HG03432 (cell line): ENCODE measurements around the gene STAC.
"Not testable (repeated sequence)": the region's sequence is repeated elsewhere in the genome, so short reads cannot be mapped to it uniquely, and the experiment has no call there.

Experiments used
- ATAC-seq: cut with Tn5 transposase; IDR thresholded peaks from one replicate; pipeline ENCODE4 v1.9.1; 2021; ENCODE audit warnings: mild to moderate bottlenecking, moderate library complexity; ENCODE audit not compliant: unreplicated experiment

The STAC gene

DNA sequence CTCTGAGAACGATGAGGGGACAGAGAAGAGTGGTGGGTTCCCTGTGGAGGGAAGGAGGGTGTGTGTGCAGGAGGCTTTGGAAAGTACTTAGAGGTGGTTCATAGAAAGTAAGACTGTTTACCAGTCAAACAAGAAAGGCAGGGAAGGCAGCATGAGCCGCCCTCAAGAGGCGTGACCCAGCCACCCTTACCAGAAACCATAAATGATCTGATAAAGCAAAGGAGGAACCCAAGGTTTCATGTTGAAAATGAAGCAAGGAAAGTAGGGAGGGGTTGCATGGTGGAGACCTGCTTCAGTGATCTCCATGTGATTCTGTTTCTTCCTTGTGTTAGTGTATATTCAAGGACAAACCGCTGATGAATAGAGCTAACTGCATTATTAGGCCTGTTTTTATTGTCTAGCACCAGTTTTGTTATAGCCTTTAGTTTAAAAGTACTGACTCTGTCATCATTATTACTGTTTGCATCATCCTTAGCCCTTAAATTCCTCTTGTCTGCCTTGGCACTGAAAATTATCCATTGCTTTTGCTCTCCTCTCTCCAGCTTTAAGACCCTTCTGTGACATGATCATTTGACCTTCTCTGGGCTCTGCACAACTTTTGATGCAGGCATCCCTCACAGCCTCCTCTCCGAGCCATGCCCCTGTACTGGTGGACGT, 96.1 kb downstream of the STAC start:
- no peak for ATAC-seq

- ATAC-seq: no peak
Observed at GRCh38 chr3:36477655-36478054, 97.4 kb downstream of the STAC start.

DNA sequence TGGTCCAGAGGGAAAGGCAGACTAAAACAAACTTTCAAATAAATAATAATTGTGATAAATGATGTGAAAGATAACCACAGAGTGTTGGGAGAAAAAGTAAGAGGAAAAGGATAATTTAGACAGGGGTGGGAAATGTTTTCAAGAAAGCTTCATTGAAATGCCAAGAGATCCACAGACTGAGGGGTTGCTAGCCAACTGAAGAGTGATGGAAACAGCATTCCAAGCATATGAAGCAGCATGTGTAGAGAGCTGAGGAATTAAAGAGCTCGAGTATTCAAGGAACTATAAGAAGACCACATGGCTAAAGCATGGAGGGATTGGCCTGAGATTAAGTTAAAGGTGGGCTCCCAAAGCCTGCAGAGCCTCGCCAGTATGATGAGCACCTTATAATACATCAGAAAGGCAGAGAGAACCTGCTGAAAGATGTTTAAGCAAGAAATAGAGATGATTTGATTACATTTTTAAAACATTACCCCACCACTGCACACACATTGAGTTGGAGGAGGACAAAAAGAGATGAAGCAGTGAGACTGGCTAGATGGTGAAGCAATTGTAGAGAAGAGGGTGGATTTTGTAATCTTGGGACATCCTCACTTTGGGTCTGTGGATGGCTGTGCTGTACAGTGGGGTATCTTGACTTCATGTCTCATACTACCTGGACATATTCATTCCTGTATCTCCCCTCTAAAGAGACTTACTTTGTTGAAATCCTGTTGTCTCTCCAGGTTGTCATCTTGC, 100.8 kb downstream of the STAC start:
- ATAC-seq: no peak

GRCh38 chr3:36482256-36482655, 102.0 kb downstream of the STAC start:
- ATAC-seq: no peak

DNA sequence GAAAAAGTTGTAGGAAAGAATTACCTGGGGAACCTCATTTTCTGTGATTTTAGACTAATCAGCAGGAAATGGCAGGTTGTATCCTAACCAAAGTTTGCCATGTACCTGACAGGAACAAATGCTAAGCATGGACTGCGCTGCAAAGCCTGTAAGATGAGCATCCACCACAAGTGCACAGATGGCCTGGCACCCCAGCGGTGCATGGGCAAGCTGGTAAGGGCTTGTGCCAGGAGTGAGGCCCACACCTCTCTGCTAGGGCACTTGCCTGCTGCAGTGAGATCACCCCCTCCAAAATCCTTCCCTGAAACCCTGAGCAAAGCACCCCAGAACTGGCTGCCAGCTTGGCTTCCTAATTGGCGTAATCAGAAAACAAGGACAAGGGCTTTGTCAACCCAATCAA, 102.6 kb downstream of the STAC start:
- ATAC-seq: no peak

DNA sequence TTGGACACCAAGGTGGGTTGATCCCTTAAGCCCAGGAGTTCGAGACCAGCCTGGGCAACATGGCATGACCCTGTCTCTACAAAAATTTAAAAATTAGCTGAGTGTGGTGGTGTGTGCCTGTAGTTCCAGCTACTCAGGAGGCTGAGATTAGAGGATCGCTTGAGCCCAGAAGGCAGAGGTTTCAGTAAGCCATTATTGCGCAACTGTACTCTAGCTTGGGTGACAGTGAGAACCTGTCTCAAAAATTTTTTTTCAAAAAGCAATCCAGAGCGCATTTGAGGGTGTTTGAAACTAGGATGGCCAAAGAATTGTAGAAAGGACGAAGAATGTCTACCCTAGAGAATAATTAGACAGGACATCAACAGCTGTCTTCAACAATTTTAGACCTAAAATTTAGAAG, 103.4 kb downstream of the STAC start:
- no peak for ATAC-seq

GRCh38 chr3:36484386-36484785, 104.1 kb downstream of the STAC start:
- no peak for ATAC-seq

GRCh38 chr3:36486009-36486795, 105.9 kb downstream of the STAC start:
- no peak for ATAC-seq

GRCh38 chr3:36487616-36488015, 107.3 kb downstream of the STAC start:
- ATAC-seq: no peak

DNA sequence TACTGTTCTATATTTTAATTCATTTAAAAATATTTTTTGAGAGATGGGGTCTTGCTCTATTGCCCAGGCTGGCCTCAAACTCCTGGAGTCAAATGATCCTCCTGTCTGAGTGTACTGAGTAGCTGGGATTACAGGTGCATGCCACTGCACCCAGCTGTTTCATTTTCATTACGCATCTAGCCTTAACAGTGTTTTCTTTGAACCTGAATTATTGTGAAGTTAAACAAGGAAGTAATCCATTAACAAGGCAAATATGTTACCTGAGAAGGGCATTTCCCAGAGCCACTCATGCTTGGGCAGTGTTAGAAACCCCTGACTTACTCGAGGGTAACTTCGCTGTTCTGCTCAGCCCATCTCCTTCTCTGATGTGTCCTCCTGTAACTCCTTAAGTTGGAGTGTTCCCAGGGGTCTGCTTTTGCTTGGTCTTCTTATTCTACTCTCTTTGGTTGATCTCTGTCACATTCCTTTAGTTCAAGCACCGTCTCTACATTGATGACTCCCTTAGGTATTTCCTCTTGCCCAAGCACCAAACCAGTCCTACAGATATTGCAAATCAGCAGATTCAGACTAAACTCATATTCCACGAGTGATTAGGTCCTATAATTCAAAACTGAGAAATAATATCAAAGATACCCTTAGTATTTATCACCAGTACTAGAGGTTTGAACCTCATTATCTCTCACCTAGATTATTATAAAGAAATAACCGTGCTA, 107.9 kb downstream of the STAC start:
- no peak for ATAC-seq

DNA sequence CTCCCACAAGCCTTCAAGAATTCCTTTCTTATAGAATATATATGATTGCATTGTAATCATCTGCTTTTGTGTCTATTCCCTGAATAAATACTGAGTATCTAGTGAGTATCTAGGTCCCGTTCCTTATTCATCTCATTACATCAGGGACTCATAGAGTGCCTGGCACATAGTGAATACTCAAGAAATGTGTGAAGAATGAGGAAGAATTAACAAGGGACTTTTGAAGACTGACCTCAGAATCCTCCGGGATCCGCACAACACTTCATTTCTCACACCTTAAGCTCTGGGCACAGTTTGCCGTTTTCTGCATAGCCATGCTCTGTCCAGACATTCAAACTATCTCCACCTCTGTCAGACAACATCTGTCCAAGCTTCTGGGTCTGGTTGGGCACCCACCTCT, 108.8 kb downstream of the STAC start:
- ATAC-seq: no peak

GRCh38 chr3:36489679-36490425, 109.5 kb downstream of the STAC start:
- ATAC-seq: no peak

DNA sequence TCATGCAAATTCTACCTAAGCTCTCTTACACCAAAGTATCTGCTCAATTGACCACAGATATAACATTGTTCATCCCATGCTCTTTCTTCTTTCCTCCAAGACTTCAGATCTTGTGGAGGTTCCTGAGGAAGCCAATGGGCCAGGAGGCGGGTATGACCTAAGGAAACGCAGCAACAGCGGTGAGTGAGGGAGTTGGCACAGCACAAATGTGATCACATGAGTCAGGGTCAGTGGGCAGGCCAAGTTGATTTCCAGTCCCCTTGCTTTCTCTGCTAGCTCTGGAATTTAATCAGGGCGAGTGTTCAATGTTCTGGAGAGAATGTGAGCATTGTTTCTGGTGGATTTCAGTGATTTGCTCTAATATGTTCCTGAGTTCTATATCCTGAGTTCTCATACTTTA, 112.7 kb downstream of the STAC start:
- ATAC-seq: no peak

GRCh38 chr3:36494461-36495109, 114.3 kb downstream of the STAC start:
- no peak for ATAC-seq

GRCh38 chr3:36496684-36497633, 116.7 kb downstream of the STAC start:
- ATAC-seq: no peak

DNA sequence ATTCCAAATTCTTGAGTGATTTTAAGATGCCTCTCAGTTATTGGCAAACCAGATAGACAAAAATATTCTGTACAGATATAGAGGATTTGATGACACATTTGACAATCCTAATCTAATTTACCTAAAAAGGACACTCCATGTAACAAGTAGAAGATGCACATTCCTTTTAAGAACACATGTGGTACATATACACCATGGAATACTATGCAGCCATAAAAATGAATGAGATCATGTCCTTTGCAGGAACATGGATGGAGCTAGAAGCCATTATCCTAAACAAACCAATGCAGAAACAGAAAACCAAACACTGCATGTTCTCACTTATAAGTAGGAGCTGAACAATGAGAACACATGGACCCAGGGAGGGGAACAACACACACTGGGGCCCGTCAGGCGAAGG, 119.7 kb downstream of the STAC start:
- not testable (repeated sequence) for ATAC-seq

DNA sequence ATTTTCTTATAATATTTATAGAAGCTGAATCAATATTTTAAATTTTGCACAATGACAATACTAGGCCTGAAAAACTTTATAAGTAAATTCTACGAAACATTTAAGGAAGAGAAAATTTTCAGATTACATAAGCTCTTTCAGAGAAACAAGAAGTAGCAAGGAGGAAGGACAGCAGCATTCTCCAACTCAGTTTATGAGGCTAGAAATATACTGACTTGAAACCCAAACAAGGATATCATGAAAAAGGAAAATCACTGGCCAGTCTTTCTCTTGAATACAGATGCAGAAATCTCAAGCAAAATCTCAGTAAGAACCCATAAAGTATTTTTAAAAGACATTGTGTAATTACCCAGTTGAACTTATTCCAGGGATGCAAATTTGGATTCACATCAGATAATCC, 121.3 kb downstream of the STAC start:
- ATAC-seq: no peak

DNA sequence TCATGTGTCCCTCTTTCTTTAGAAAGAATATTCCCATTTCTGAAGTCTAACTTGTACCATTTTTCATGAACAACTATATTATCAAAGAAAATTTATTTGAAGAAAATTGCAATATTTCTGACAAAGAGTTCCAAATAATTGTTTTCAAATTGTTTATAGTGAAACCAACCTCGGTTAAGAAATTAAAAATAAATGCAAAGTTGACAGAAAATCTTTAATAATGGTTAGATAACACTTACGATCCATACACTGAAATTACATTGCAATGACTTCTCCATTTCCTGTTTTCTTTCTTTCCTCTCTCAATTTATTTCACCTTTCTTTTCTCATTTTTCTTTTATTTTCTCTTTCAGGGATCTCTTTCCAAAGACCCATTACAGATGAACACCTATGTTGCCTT, 125.1 kb downstream of the STAC start:
- ATAC-seq: no peak
